Peyer's patch (tissue), 4 donors: ENCODE data around the gene PLA2G12A. TPM values are rescaled to one million over a fixed set of nuclear protein-coding genes. Genes with fewer than 3 reads are reported as not detected.

Experiments
- DNase-seq, 3 donors: peaks; one replicate each; pipeline ENCODE4 v3.0.0-alpha.2; 2017 to 2019
- H3K27ac ChIP-seq, 4 donors: fragments of 200-600 bp; sonication (generic); one replicate each; pipeline ENCODE4 v1.5.1; 2016 to 2019
- H3K27me3 ChIP-seq, 2 donors: fragments of 200-600 bp; sonication (generic); one replicate each; pipeline ENCODE4 v1.5.1; 2019
- H3K36me3 ChIP-seq, 3 donors: fragments of 200-600 bp; sonication (generic); one replicate each; pipeline ENCODE4 v1.5.1; 2016 to 2019
- H3K4me1 ChIP-seq, 4 donors: fragments of 200-600 bp; sonication (generic); one replicate each; pipeline ENCODE4 v1.5.1; 2016 to 2019
- H3K4me3 ChIP-seq, 4 donors: fragments of 200-600 bp; sonication (generic); 1 replicate in 3 of 4; 2 replicates in 1 of 4; pipeline ENCODE4 v1.5.1; 2016 to 2019; ENCODE audit warnings: mild to moderate bottlenecking in 1 of 4
- H3K9me3 ChIP-seq, 4 donors: fragments of 200-600 bp; sonication (generic); one replicate each; pipeline ENCODE4 v1.5.1; 2016 to 2019; ENCODE audit warnings: mild to moderate bottlenecking in 1 of 4
- POLR2A ChIP-seq, 2 donors: fragments of 450-650 bp; IDR thresholded peaks; one replicate each; pipeline ENCODE4 v1.5.1; 2017; ENCODE audit warnings: antibody characterized with exemption in 2 of 2, mild to moderate bottlenecking in 2 of 2, moderate library complexity in 2 of 2
- total RNA-seq, 4 donors: library from RNA; depleted of rRNA; stranded (reverse); fragments of >200 nt; gene quantifications; one replicate each; pipeline ENCODE4 v1.1.0, GENCODE V29; 2016
- TF ChIP-seq, protein P1 (sequence below), 6 experiments: fragments of 450-650 bp in 4 of 6; fragments of 200-600 bp in 2 of 6; sonication (generic) in 1 of 6; IDR thresholded peaks; one replicate each; pipeline ENCODE4 v1.5.1; 2017 to 2019; ENCODE audit warnings: antibody characterized with exemption in 6 of 6, mild to moderate bottlenecking in 3 of 6, moderate library complexity in 1 of 6

PLA2G12A gene
- total RNA-seq, 4 donors from 2014 or later: 14.9 to 37.0 (median 28.4) TPM

DNA sequence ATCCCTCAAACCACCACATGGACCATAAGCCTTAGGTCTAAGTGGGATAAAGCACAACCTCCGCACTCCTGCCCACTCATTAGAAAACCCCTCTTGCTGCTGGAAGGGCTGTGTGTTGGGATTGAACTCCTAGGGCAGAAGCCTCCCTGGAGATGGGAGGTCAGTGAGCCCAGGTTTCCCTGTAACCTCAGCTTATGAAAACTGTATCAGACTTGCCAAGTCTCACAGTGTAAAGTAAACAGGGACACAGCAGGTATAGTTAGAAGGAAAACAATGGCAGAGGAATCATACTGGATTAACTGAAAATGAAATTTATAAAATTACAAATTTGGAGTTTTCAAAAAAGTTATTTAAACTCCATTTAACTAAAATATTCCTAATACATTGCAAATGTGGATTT lies 56.6 kb downstream of the PLA2G12A start:
- DNase-seq: no peak
- no peak overlapping the region for H3K27ac ChIP-seq
- no peak overlapping the region for H3K4me3 ChIP-seq
- TF ChIP-seq POLR2A (IDR thresholded peaks at IDR 0.05): no peak
- TF ChIP-seq, protein P1, sequence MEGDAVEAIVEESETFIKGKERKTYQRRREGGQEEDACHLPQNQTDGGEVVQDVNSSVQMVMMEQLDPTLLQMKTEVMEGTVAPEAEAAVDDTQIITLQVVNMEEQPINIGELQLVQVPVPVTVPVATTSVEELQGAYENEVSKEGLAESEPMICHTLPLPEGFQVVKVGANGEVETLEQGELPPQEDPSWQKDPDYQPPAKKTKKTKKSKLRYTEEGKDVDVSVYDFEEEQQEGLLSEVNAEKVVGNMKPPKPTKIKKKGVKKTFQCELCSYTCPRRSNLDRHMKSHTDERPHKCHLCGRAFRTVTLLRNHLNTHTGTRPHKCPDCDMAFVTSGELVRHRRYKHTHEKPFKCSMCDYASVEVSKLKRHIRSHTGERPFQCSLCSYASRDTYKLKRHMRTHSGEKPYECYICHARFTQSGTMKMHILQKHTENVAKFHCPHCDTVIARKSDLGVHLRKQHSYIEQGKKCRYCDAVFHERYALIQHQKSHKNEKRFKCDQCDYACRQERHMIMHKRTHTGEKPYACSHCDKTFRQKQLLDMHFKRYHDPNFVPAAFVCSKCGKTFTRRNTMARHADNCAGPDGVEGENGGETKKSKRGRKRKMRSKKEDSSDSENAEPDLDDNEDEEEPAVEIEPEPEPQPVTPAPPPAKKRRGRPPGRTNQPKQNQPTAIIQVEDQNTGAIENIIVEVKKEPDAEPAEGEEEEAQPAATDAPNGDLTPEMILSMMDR (IDR thresholded peaks at IDR 0.05): no peak
- H3K36me3 ChIP-seq: no peaks in the 10 kb centered on the region
- no peaks in the 10 kb centered on the region for H3K27me3 ChIP-seq
- H3K4me1 ChIP-seq: no peaks in the 10 kb centered on the region
- H3K9me3 ChIP-seq: peaks cover 0 to 1% (median 0%) of the 10 kb centered on the region in 4 donors

DNA sequence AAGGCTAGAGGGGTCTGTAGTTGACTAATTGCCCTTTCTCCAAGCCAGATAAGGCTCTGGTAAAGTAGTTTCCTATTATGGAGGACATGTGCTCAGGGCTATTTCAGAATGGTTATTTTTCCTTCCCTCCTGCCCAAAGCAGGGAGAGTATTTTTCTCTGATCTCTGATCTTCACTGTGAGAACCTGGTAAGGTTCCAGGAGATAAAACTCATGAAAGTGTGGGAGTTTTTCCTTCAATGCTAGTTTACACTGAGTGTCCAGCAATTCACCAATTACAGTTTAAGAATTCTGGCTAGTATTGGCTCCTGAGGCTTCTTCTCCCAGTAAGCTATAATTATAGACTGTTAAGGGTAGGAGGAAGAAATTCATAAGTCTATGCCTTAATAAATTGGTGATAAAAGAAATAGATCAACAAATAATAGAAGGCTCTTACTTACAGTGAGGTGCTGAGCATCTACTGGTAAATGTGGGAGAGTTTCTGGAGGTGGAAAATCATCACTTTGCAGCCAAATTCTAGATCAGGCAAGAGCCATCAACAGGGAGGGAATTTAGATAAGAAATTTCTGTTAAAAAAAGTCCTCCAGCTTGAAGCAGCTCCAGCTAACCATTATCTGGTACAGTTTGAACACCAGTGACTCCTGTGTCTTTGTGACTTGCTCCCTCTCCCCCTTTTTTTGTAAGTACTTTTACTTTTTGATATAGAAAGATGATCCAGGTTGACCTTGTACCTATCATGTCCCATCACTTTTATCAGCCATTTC lies 57.5 kb downstream of the PLA2G12A start:
- Histone ChIP-seq H3K4me1 (no peaks in the 10 kb centered on the region), H3K27ac (no peak overlapping the region), H3K27me3 (no peaks in the 10 kb centered on the region), H3K4me3 (no peak overlapping the region), H3K9me3 (no peaks in the 10 kb centered on the region), H3K36me3 (no peaks in the 10 kb centered on the region)
- DNase-seq: no peak
- TF ChIP-seq, protein P1 (IDR thresholded peaks at IDR 0.05): no peak
- no peak for TF ChIP-seq POLR2A (IDR thresholded peaks at IDR 0.05)

DNA sequence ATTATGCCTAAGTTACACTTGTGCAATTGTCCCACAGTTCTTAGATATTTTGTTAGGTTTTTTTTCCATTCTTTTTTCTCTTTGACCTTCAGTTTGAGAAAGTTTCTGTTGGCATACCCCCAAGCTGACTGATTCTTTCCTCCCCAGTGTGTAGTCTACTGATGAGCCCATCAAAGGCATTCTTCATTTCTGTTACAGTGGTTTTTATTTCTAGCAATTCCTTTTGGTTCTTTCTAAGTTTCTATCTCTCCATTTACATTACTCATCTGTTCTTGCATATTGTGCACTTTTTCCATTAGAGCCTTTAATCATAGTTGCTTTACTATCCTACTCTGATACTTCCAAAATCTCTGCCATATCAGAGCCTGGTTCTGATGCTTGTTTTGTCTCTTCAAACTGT lies 58.5 kb downstream of the PLA2G12A start:
- TF ChIP-seq, protein P1 (IDR thresholded peaks at IDR 0.05): no peak
- no peak for TF ChIP-seq POLR2A (IDR thresholded peaks at IDR 0.05)
- H3K36me3 ChIP-seq: no peaks in the 10 kb centered on the region

DNA sequence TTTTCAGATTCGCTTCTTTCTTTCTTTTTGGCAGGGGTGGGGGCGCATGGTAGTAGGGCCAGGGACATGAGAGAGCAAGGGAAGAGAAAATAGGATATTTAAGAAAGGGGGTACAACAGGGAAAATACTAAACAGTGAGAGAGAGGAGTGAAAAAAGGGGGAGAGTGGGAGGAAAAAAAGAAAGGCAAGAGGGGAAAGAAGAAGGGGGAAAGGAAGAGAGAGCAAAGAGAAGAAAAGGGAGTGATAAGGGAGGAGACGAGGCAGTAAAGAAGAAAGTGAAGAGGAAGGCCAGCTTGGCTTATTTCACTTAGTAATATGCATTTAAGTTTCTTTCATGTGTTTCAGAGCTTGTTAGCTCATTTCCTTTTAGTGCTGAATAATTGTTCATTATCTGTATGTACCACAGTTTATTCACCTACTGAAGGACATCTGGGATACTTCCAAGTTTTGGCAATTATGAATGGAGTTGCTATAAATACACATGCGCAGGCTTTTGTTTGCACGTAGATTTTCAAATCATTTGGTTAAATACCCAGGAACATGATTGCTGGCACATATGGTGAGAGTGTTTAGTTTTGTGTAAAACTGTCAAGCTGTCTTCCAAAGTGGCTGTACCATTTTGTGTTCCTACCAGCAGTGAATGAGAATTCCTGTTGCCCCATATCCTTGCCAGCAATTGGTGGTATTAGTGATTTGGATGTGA lies 63.9 kb downstream of the PLA2G12A start:
- H3K27ac ChIP-seq: no peak overlapping the region
- H3K27me3 ChIP-seq: no peaks in the 10 kb centered on the region
- no peak overlapping the region for H3K4me3 ChIP-seq
- peaks cover 0 to 2% (median 0%) of the 10 kb centered on the region in 3 donors for H3K36me3 ChIP-seq
- H3K9me3 ChIP-seq: no peaks in the 10 kb centered on the region
- H3K4me1 ChIP-seq: no peaks in the 10 kb centered on the region
- TF ChIP-seq POLR2A (IDR thresholded peaks at IDR 0.05): no peak
- TF ChIP-seq, protein P1 (IDR thresholded peaks at IDR 0.05): no peak
- no peak for DNase-seq

More for the DNA sequence above, 58.5 kb downstream of the PLA2G12A start:
- Histone ChIP-seq H3K27ac (no peak overlapping the region), H3K4me3 (no peak overlapping the region), H3K9me3 (no peaks in the 10 kb centered on the region), H3K27me3 (no peaks in the 10 kb centered on the region), H3K4me1 (no peaks in the 10 kb centered on the region)
- no peak for DNase-seq

DNA sequence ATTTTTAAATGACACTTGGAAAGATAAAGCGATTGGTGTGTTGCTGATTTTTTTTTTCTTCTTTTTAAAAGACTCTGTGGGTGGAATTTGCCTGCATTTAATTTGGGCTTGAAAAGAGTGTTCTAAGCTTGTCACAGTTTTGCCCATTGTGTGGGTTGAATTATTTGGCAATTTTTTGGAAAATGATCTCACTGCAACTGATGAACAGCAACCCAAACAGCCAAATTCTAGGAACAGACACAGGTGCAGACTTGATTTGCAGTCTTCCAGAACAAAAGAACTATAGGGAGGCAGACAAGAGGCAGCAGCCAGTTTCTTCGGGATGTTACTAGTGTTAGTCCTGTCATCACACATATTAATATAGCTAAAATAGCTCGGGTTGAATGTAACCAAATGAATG lies 67.1 kb downstream of the PLA2G12A start:
- Histone ChIP-seq H3K9me3 (no peaks in the 10 kb centered on the region), H3K27ac (no peak overlapping the region), H3K27me3 (no peaks in the 10 kb centered on the region), H3K4me1 (no peaks in the 10 kb centered on the region), H3K36me3 (peaks cover 0 to 2% (median 0%) of the 10 kb centered on the region in 3 donors), H3K4me3 (no peak overlapping the region)
- DNase-seq: no peak
- TF ChIP-seq, protein P1 (IDR thresholded peaks at IDR 0.05): no peak
- no peak for TF ChIP-seq POLR2A (IDR thresholded peaks at IDR 0.05)
